HCT116 (cell line): ENCODE results near the gene C9orf78. TPM values are rescaled to one million over a fixed set of nuclear protein-coding genes. Genes with fewer than 3 reads are reported as not detected.

Experiments used
- ATAC-seq: fragments of 200-7000 bp; cut with Tn5 transposase; 2 replicates; pipeline ENCODE4 v1.9.1; 2020; ENCODE audit warnings: mild to moderate bottlenecking, moderate library complexity
- BruUV-seq: library from RNA; stranded (reverse); fragments of 400-500 nt; replicated peaks from 2 replicates; lab custom pipeline; 2021; lab: Mats Ljungman, UMichigan
- CTCF ChIA-PET: fragments of 300-600 bp; sonication (Branson Sonifier 250); formaldehyde crosslinking; loops from one replicate; lab custom pipeline; 2021; ENCODE audit warnings: antibody characterized with exemption; lab: Charles Lee
- POLR2A ChIA-PET: fragments of 300-600, 350-600 bp; sonication (Branson Sonifier 250); formaldehyde crosslinking; loops from one replicate; lab custom pipeline; 2021; ENCODE audit warnings: antibody characterized with exemption; lab: Charles Lee
- RAD21 ChIA-PET, 2 experiments: fragments of 300-600 bp; sonication (Branson Sonifier 250); formaldehyde crosslinking; loops; one replicate each; lab custom pipeline; 2023; ENCODE audit warnings: low total read pairs in 2 of 2; ENCODE audit not compliant: uncharacterized antibody in 2 of 2, unreplicated experiment in 2 of 2, low non-redundant PET in 1 of 2; lab: Charles Lee
- DNase-seq: peaks from one replicate; pipeline ENCODE4 v3.0.0-alpha.2; 2010; ENCODE audit warnings: low read depth, low spot score
- H2AFZ ChIP-seq: fragments of 200-600 bp; shearing (Covaris generic), sonication (generic); 2 replicates; pipeline ENCODE4 v1.6.1; 2017; ENCODE audit warnings: low read depth, mixed run types, mixed read lengths, antibody characterized with exemption, low read length; ENCODE audit not compliant: poor library complexity, severe bottlenecking
- H3K27ac ChIP-seq: 2 replicates; pipeline ENCODE4 v1.5.1; 2012; ENCODE audit warnings: low read depth, low read length
- H3K27me3 ChIP-seq: fragments of 200-600 bp; sonication (generic); 2 replicates; pipeline ENCODE4 v1.6.1; 2016; ENCODE audit warnings: mixed run types, low read length, mixed read lengths; ENCODE audit not compliant: insufficient read depth
- H3K36me3 ChIP-seq, 2 experiments: fragments of 200-500 bp in 1 of 2; fragments of 200-600 bp in 1 of 2; sonication (Bioruptor generic) in 1 of 2; sonication (generic) in 1 of 2; 2 replicates each; pipeline versions ENCODE4 v1.5.1 to v1.6.1; 2014 to 2016; ENCODE audit warnings: low read length in 2 of 2, inconsistent platforms in 1 of 2, mixed read lengths in 1 of 2, mixed run types in 1 of 2; ENCODE audit not compliant: insufficient read depth in 2 of 2, control insufficient read depth in 1 of 2
- H3K4me1 ChIP-seq, 2 experiments: fragments of 200-600 bp in 1 of 2; sonication (generic) in 1 of 2; 2 replicates each; pipeline versions ENCODE4 v1.5.1 to v1.6.1; 2012 to 2017; ENCODE audit warnings: low read length in 2 of 2, inconsistent platforms in 1 of 2, mild to moderate bottlenecking in 1 of 2, mixed read lengths in 1 of 2, mixed run types in 1 of 2, moderate library complexity in 1 of 2; ENCODE audit not compliant: insufficient read depth in 2 of 2, control insufficient read depth in 1 of 2
- H3K4me2 ChIP-seq: fragments of 200-600 bp; sonication (generic); 2 replicates; pipeline ENCODE4 v1.6.1; 2017; ENCODE audit warnings: mixed run types, low read length, mixed read lengths
- H3K4me3 ChIP-seq, 2 experiments: fragments of 200-600 bp in 1 of 2; sonication (generic) in 1 of 2; replicated peaks in 1 of 2; 2 replicates each; pipeline ENCODE4 v1.5.1; 2011 to 2016; ENCODE audit warnings: low read length in 2 of 2, control low read depth in 1 of 2, low read depth in 1 of 2, mild to moderate bottlenecking in 1 of 2, mixed read lengths in 1 of 2, mixed run types in 1 of 2
- H3K79me2 ChIP-seq: fragments of 200-600 bp; sonication (generic); 2 replicates; pipeline ENCODE4 v1.6.1; 2017; ENCODE audit warnings: mild to moderate bottlenecking, mixed run types, low read length, moderate library complexity, mixed read lengths; ENCODE audit not compliant: insufficient read depth
- H3K9ac ChIP-seq: fragments of 200-600 bp; sonication (generic); 2 replicates; pipeline ENCODE4 v1.6.1; 2016; ENCODE audit warnings: low read length, mixed read lengths
- H3K9me2 ChIP-seq: fragments of 200-600 bp; sonication (generic), shearing (Covaris generic); 2 replicates; pipeline ENCODE4 v1.6.1; 2017; ENCODE audit warnings: mixed run types, mild to moderate bottlenecking, moderate library complexity; ENCODE audit not compliant: insufficient read depth
- H3K9me3 ChIP-seq, 2 experiments: fragments of 200-500 bp in 1 of 2; fragments of 200-600 bp in 1 of 2; sonication (Bioruptor generic) in 1 of 2; sonication (generic) in 1 of 2; 2 replicates each; pipeline ENCODE4 v1.6.1; 2014 to 2017; ENCODE audit warnings: low read length in 2 of 2, mixed read lengths in 2 of 2, inconsistent platforms in 1 of 2, low read depth in 1 of 2, mild to moderate bottlenecking in 1 of 2, mixed run types in 1 of 2, moderate library complexity in 1 of 2; ENCODE audit not compliant: control insufficient read depth in 1 of 2, insufficient read depth in 1 of 2
- H4K20me1 ChIP-seq: fragments of 200-600 bp; sonication (generic), shearing (Covaris generic); 2 replicates; pipeline ENCODE4 v1.6.1; 2017; ENCODE audit warnings: mixed run types, mild to moderate bottlenecking, moderate library complexity; ENCODE audit not compliant: insufficient read depth
- CBX3 ChIP-seq: IDR thresholded peaks from 2 replicates; pipeline ENCODE4 v1.6.1; 2012; ENCODE audit warnings: low read depth
- CEBPB ChIP-seq: IDR thresholded peaks from 2 replicates; pipeline ENCODE4 v1.6.1; 2012; ENCODE audit warnings: low read depth
- CTCF ChIP-seq, 3 experiments: fragments of 200-600 bp in 1 of 3; sonication (generic) in 1 of 3; IDR thresholded peaks in 2 of 3; conservative IDR thresholded peaks in 1 of 3; 2 replicates each; pipeline ENCODE4 v1.5.1; 2012 to 2017; ENCODE audit warnings: low read depth in 2 of 3, low read length in 2 of 3, antibody characterized with exemption in 1 of 3, borderline replicate concordance in 1 of 3, control low read depth in 1 of 3, mild to moderate bottlenecking in 1 of 3, mixed read lengths in 1 of 3, mixed run types in 1 of 3, moderate library complexity in 1 of 3; ENCODE audit not compliant: insufficient read depth in 1 of 3
- EGR1 ChIP-seq: IDR thresholded peaks from 2 replicates; pipeline ENCODE4 v1.6.1; 2012; ENCODE audit warnings: low read depth
- ELF1 ChIP-seq: IDR thresholded peaks from 2 replicates; pipeline ENCODE4 v1.6.1; 2012; ENCODE audit warnings: low read depth, borderline replicate concordance
- EZH2 ChIP-seq: fragments of 200-600 bp; sonication (generic); IDR thresholded peaks from 2 replicates; pipeline ENCODE4 v1.6.1; 2017; ENCODE audit warnings: antibody characterized with exemption, mixed run types
- EZH2phosphoT487 ChIP-seq: fragments of 200-600 bp; IDR thresholded peaks from 2 replicates; pipeline ENCODE4 v1.6.1; 2018; ENCODE audit warnings: antibody characterized with exemption, borderline replicate concordance
- FOSL1 ChIP-seq: IDR thresholded peaks from 2 replicates; pipeline ENCODE4 v1.6.1; 2012; ENCODE audit warnings: low read depth
- MAX ChIP-seq: IDR thresholded peaks from 2 replicates; pipeline ENCODE4 v1.6.1; 2012
- POLR2A ChIP-seq: IDR thresholded peaks from 2 replicates; pipeline ENCODE4 v1.7.0; 2011; ENCODE audit warnings: borderline replicate concordance; ENCODE audit not compliant: insufficient read depth, insufficient read length; ENCODE audit errors: extremely low read depth
- SIN3A ChIP-seq: IDR thresholded peaks from 2 replicates; pipeline ENCODE4 v1.6.1; 2012; ENCODE audit warnings: low read depth
- TCF7L2 ChIP-seq: IDR thresholded peaks from 2 replicates; pipeline ENCODE4 v1.7.0; 2011; ENCODE audit warnings: borderline replicate concordance, inconsistent platforms; ENCODE audit not compliant: insufficient read depth, insufficient read length; ENCODE audit errors: extremely low read depth
- YY1 ChIP-seq: IDR thresholded peaks from 2 replicates; pipeline ENCODE4 v1.6.1; 2011; ENCODE audit warnings: low read length, low read depth, moderate library complexity, mild to moderate bottlenecking; ENCODE audit not compliant: insufficient replicate concordance; ENCODE audit errors: extremely low read depth
- ZBTB33 ChIP-seq: IDR thresholded peaks from 2 replicates; pipeline ENCODE4 v1.6.1; 2011; ENCODE audit warnings: mild to moderate bottlenecking, low read length, moderate library complexity; ENCODE audit not compliant: insufficient replicate concordance; ENCODE audit errors: extremely low read depth
- intact Hi-C: fragments of 100-400 bp; cut with micrococcal nuclease; formaldehyde crosslinking; loops from 2 replicates; pipeline ENCODE4 v1.10.0; 2022
- total RNA-seq: library from RNA; stranded (reverse); gene quantifications from one replicate; pipeline ENCODE4 v1.2.1, GENCODE V29; 2021; ENCODE audit not compliant: unreplicated experiment

The C9orf78 gene
- total RNA-seq, 1 experiment from 2014 or later = 41.4 TPM

- no peak for TF ChIP-seq POLR2A
- no peak for TF ChIP-seq EGR1
- no peak for TF ChIP-seq EZH2phosphoT487
- TF ChIP-seq CBX3 = no peak
- TF ChIP-seq CTCF (IDR thresholded peaks at IDR 0.05 in 2 of 3, conservative IDR thresholded peaks at IDR 0.05 in 1 of 3; ENCODE audit: borderline replicate concordance in 1 of 3, insufficient read depth in 1 of 3, low read depth in 2 of 3, low read length in 2 of 3) = no peak
Measured at GRCh38 chr9:129822898-129823541, 12.1 kb downstream of the C9orf78 start (continued).

DNA sequence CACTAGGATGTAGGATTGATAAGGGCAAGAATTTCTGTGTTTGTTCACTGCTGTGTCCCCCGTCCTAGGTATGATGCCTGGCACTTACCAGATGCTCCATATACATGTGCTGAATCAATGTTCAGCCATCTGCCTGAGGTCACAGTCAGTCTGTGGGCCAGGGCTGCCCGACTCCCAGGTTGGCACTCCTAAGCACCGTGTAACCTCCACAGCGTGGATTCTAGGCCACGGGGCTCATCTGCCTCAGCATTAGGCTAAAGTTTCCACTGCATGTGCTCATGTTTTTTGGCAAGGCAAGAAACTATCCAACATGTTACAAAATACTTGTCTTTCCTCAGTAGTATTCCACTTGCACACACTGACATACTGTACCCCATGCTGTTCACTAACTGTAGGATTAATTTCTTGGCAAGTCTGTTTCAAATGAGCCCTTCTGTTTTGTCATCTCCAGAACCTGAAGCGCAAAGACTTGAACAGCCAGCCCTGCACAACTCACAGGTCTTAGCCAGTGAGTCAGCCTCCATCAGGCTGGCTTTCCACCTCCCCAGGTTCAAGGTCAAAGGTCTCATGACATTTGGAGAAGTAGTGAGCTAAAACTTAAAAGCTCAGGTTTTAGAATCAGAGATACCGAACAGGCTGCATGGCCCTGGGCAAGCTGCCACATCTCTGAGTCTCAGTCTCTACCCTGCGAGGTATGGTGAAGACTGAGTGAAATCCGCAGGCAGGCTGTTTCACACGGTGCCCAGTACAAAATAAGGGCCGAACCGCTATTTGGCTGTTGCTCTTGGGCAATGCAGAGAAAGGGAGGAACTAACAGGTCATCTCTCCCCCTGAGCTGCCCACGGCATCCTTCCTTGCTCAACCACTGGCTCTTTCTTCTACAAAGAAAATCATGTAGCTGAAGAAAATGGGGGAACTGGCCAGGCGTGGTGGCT, 18.3 kb downstream of the C9orf78 start:
- H3K9me3 ChIP-seq = no peaks in the 10 kb centered on the region
- ChIA-PET POLR2A (no interaction called here), CTCF (no interaction called here), RAD21 (interaction anchor here (0.6 to 0.7 kb wide), 2 partner anchors 22 to 191 kb away, joined by 3 to 4 read pairs; partner anchors contain the start of gene NTMT1 (in 1 of the 2))
- intact Hi-C loops = no loop called here
- 0 out of 2 replicates have a peak, but pooled peaks cover 3% of the 10 kb centered on the region for H4K20me1 ChIP-seq
- no peak overlapping the region for H3K27ac ChIP-seq
- no peak overlapping the region for H3K4me3 ChIP-seq
- DNase-seq = no peak
- H2AFZ ChIP-seq = no peak overlapping the region
- H3K79me2 ChIP-seq = no peaks in the 10 kb centered on the region
- no TSS peak for BruUV-seq
- H3K9me2 ChIP-seq = no peaks in the 10 kb centered on the region
- no peaks in the 10 kb centered on the region for H3K27me3 ChIP-seq
- TF ChIP-seq TCF7L2 (no peak), EZH2 (no peak), POLR2A (no peak), SIN3A (no peak), CBX3 (no peak), MAX (no peak), CTCF (IDR thresholded peaks at IDR 0.05 in 2 of 3, conservative IDR thresholded peaks at IDR 0.05 in 1 of 3; ENCODE audit: borderline replicate concordance in 1 of 3, insufficient read depth in 1 of 3, low read depth in 2 of 3, low read length in 2 of 3) (no peak), CEBPB (no peak), FOSL1 (no peak), YY1 (no peak), ELF1 (no peak), ZBTB33 (no peak), EGR1 (no peak)
- peaks cover 16% of the 10 kb centered on the region in 2 experiments; a peak in 3 of 4 replicates for H3K36me3 ChIP-seq
- no peak overlapping the region for H3K4me2 ChIP-seq
- ATAC-seq = no peak
- H3K9ac ChIP-seq = no peak overlapping the region
- no peaks in the 10 kb centered on the region for H3K4me1 ChIP-seq
